Cardiac septum (tissue), 1 donor: ENCODE data around the gene KLK14. TPM values are rescaled to one million over a fixed set of nuclear protein-coding genes. Genes with fewer than 3 reads are reported as not detected.

Experiments used
- DNase-seq: peaks from one replicate; pipeline ENCODE4 v3.0.0-alpha.2; 2020; ENCODE audit warnings: low spot score
- intact Hi-C: fragments of 100-400 bp; cut with DNase I; formaldehyde crosslinking; loops from one replicate; pipeline ENCODE4 v1.14.0; 2022
- long read RNA-seq: library from polyadenylated mRNA; unstranded; transcript quantifications from one replicate; pipeline ENCODE4 v2.0.0, GENCODE V29; 2021
- total RNA-seq: library from RNA; stranded (reverse); fragmentation: NEBNext Ultra II Directional; extraction: Animal tissue kit (Norgen Biotek cat#: 25700); gene quantifications from one replicate; pipeline ENCODE4 v1.2.1, GENCODE V29; 2021
- donor health status: DM: no; HTN: no; CAD: no.

Gene KLK14
- total RNA-seq: 0.32 TPM
- long read RNA-seq: 0 reads

- no peak for DNase-seq
- intact Hi-C loops: no loop called here
Measured at GRCh38 chr19:51082611-51083010, at the start of gene KLK14. TSS of gene KLK14 (minus strand) at chr19:51082887. CDS start at chr19:51082614, 273 bp downstream.

GRCh38 chr19:51131780-51132680, 49.3 kb upstream of the KLK14 start:
- intact Hi-C loops: no loop called here
- DNase-seq: peak; percentile 87

GRCh38 chr19:51129716-51130115, 47.0 kb upstream of the KLK14 start:
- intact Hi-C loops: no loop called here

GRCh38 chr19:51128227-51128626, 45.5 kb upstream of the KLK14 start:
- DNase-seq: no peak
- intact Hi-C loops: no loop called here

More at GRCh38 chr19:51129716-51130115, 47.0 kb upstream of the KLK14 start:
- DNase-seq: no peak

GRCh38 chr19:51127755-51128154, 45.1 kb upstream of the KLK14 start:
- no peak for DNase-seq
- intact Hi-C loops: no loop called here

GRCh38 chr19:51127032-51127431, 44.3 kb upstream of the KLK14 start:
- intact Hi-C loops: no loop called here
- no peak for DNase-seq

GRCh38 chr19:51125421-51126075, 42.9 kb upstream of the KLK14 start:
- intact Hi-C loops: no loop called here
- DNase-seq: no peak

- intact Hi-C loops: no loop called here
- DNase-seq: no peak
Measured at GRCh38 chr19:51124729-51125128, 42.0 kb upstream of the KLK14 start, which contains the start of gene SIGLEC9. TSS of gene SIGLEC9 (plus strand) at chr19:51124906. CDS start at chr19:51124975, 69 bp downstream.

GRCh38 chr19:51124216-51124615, 41.5 kb upstream of the KLK14 start:
- intact Hi-C loops: no loop called here
- DNase-seq: no peak

GRCh38 chr19:51123802-51124201, 41.1 kb upstream of the KLK14 start:
- intact Hi-C loops: no loop called here
- DNase-seq: no peak

GRCh38 chr19:51123381-51123800, 40.7 kb upstream of the KLK14 start:
- intact Hi-C loops: no loop called here
- DNase-seq: peak; percentile 87

- DNase-seq: no peak
- intact Hi-C loops: no loop called here
Measured at GRCh38 chr19:51122112-51122981, 39.7 kb upstream of the KLK14 start.

- intact Hi-C loops: no loop called here
- no peak for DNase-seq
Measured at GRCh38 chr19:51121257-51121656, 38.6 kb upstream of the KLK14 start.

GRCh38 chr19:51120160-51120559, 37.5 kb upstream of the KLK14 start:
- no peak for DNase-seq
- intact Hi-C loops: no loop called here

GRCh38 chr19:51119611-51120010, 36.9 kb upstream of the KLK14 start:
- DNase-seq: no peak
- intact Hi-C loops: no loop called here

- intact Hi-C loops: no loop called here
- DNase-seq: no peak
Measured at GRCh38 chr19:51119101-51119500, 36.4 kb upstream of the KLK14 start.

GRCh38 chr19:51116736-51117286, 34.1 kb upstream of the KLK14 start:
- peak; percentile 14 for DNase-seq
- intact Hi-C loops: no loop called here

- DNase-seq: peak; percentile 38
- intact Hi-C loops: no loop called here
Measured at GRCh38 chr19:51114087-51114729, 31.5 kb upstream of the KLK14 start.

- intact Hi-C loops: no loop called here
- DNase-seq: peak; percentile 26
Measured at GRCh38 chr19:51111606-51112005, 28.9 kb upstream of the KLK14 start.
